K562 treated with DMSO at 1 percent for 12 hours (cell line): ENCODE measurements around the gene NPHS1. TPM values are rescaled to one million over a fixed set of nuclear protein-coding genes. Genes with fewer than 3 reads are reported as not detected.

Experiments used
- total RNA-seq: library from RNA; unstranded; fragments of 300-600 nt; gene quantifications from 2 replicates; pipeline ENCODE4 v1.2.3, GENCODE V29; 2022; ENCODE audit not compliant: insufficient read depth

Gene NPHS1
- total RNA-seq: 1.3 and 1.9 TPM in 2 replicates

GRCh38 chr19:35852029-35852780, at the start of gene NPHS1:
TSS of gene NPHS1 (minus strand) at chr19:35852504. CDS start at chr19:35851837, 667 bp downstream.

DNA sequence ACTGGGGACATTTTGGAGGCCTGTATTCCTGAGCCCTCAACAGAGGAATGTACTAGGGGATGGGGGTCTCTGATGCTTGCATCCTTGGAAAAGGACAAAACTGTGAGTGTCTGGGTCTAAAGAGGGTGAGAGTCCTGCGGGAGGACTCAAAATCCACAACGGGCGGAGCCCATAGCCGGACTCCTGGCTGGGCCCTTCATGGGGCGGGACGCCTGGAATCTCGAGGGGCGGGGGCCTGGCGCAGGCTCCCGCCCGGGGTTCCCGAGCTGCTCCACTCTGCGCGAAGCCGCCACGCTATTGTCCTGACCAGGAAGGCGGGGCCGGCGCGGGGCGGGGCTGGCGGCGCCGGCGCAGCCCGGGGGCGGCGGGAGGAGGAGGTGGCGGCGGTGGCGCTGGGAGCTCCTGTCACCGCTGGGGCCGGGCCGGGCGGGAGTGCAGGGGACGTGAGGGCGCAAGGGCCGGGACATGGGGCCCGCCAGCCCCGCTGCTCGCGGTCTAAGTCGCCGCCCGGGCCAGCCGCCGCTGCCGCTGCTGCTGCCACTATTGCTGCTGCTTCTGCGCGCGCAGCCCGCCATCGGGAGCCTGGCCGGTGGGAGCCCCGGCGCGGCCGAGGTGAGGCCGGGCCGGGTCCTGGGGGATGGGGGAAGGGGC, 16.0 kb upstream of the NPHS1 start, which contains the start of gene APLP1:
APLP1 (plus strand) TSS at position 403 of the 651 bp plus-strand sequence; CDS start at position 466, 63 bp downstream.

DNA sequence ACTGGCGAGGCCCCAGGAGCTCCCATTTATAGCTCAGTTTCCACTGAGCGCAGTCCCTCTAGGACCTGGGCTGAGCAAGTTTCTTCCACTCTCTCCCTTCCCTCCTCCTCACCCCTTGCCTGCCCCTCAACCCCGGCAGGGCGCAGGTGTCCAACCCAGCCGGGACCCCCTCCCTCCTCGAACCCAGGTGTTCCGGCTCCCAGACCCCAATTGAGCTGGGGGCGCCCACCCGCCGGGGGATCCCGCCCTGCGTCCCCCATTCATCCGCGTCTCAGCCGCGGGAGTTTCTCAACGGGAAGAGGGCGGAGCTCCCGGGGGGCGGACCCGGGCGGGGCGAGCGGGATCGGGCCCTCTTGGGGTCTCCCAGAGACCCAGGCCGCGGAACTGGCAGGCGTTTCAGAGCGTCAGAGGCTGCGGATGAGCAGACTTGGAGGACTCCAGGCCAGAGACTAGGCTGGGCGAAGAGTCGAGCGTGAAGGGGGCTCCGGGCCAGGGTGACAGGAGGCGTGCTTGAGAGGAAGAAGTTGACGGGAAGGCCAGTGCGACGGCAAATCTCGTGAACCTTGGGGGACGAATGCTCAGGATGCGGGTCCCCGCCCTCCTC, 4.3 kb upstream of the NPHS1 start, which contains the start of gene KIRREL2:
KIRREL2 (plus strand) TSS at position 366 of the 604 bp plus-strand sequence; CDS start at position 575, 209 bp downstream.

GRCh38 chr19:35812220-35813042, 39.9 kb downstream of the NPHS1 start, which contains the start of gene PRODH2:
TSS of gene PRODH2 (minus strand) at chr19:35812845. CDS start at chr19:35812805, 40 bp downstream.

Other genes with a start within 250 kb of the NPHS1 start
- 18.2 and 37.8 TPM in 2 replicates for gene HAUS5, start 239.8 kb downstream of the NPHS1 start, total RNA-seq
- 182 and 236 TPM in 2 replicates for gene RBM42, start 223.5 kb downstream of the NPHS1 start, total RNA-seq
- gene ETV2, start 210.8 kb downstream of the NPHS1 start, total RNA-seq: 1.7 and 2.1 TPM in 2 replicates
- gene COX6B1, start 204.2 kb downstream of the NPHS1 start, total RNA-seq: 995 and 1,433 TPM in 2 replicates
- gene UPK1A, start 186.0 kb downstream of the NPHS1 start, total RNA-seq: not detected in 2 replicates
- not detected in 2 replicates for gene ZBTB32, start 147.9 kb downstream of the NPHS1 start, total RNA-seq
- gene KMT2B, start 134.5 kb downstream of the NPHS1 start, total RNA-seq: 20.4 and 28.5 TPM in 2 replicates
- 10.9 and 19.2 TPM in 2 replicates for gene IGFLR1, start 110.1 kb downstream of the NPHS1 start, total RNA-seq
- gene U2AF1L4, start 107.1 kb downstream of the NPHS1 start, total RNA-seq: 4.5 and 8.7 TPM in 2 replicates
- 21.0 and 49.5 TPM in 2 replicates for gene PSENEN, start 106.9 kb downstream of the NPHS1 start, total RNA-seq
- gene LIN37, start 103.9 kb downstream of the NPHS1 start, total RNA-seq: 24.0 and 25.9 TPM in 2 replicates
- gene HSPB6, start 95.5 kb downstream of the NPHS1 start, total RNA-seq: not detected in 2 replicates
- gene PROSER3, start 94.3 kb downstream of the NPHS1 start, total RNA-seq: 5.4 and 18.6 TPM in 2 replicates
- gene ARHGAP33, start 76.9 kb downstream of the NPHS1 start, total RNA-seq: 4.2 and 5.9 TPM in 2 replicates
- not detected in 2 replicates for gene PRODH2, start 39.7 kb downstream of the NPHS1 start, total RNA-seq
- 0.20 TPM in 1 of 2 replicates, not detected in the other for gene KIRREL2, start 4.4 kb upstream of the NPHS1 start, total RNA-seq
- 7.4 and 15.0 TPM in 2 replicates for gene APLP1, start 16.1 kb upstream of the NPHS1 start, total RNA-seq
- gene NFKBID, start 48.0 kb upstream of the NPHS1 start, total RNA-seq: 5.8 and 7.3 TPM in 2 replicates
- gene HCST, start 50.0 kb upstream of the NPHS1 start, total RNA-seq: not detected in 2 replicates
- gene TYROBP, start 55.8 kb upstream of the NPHS1 start, total RNA-seq: 18.6 and 31.0 TPM in 2 replicates
- not detected in 2 replicates for gene LRFN3, start 83.9 kb upstream of the NPHS1 start, total RNA-seq
- gene SDHAF1, start 142.7 kb upstream of the NPHS1 start, total RNA-seq: 49.4 and 74.2 TPM in 2 replicates
- gene SYNE4, start 156.3 kb upstream of the NPHS1 start, total RNA-seq: 0.46 TPM in 1 of 2 replicates, not detected in the other
- gene ALKBH6, start 161.7 kb upstream of the NPHS1 start, total RNA-seq: 35.2 and 37.1 TPM in 2 replicates
- gene CLIP3, start 180.4 kb upstream of the NPHS1 start, total RNA-seq: 0.53 and 2.6 TPM in 2 replicates
- 2.6 and 5.0 TPM in 2 replicates for gene THAP8, start 201.8 kb upstream of the NPHS1 start, total RNA-seq
- gene WDR62, start 202.4 kb upstream of the NPHS1 start, total RNA-seq: 19.3 and 36.3 TPM in 2 replicates